Activated B cell treated with CpG ODN at 0.5 μM for 24 hours (primary cell): ENCODE measurements around the gene CTXND1. TPM values are rescaled to one million over a fixed set of nuclear protein-coding genes. Genes with fewer than 3 reads are reported as not detected.

Experiments used
- ATAC-seq: fragments of 200-7000 bp; cut with Tn5 transposase; one replicate; pipeline ENCODE4 v1.10.0; 2021; ENCODE audit warnings: low read depth, mild to moderate bottlenecking, moderate library complexity
- CTCF ChIA-PET: fragments of 350-600 bp; sonication (Branson Sonifier 250); formaldehyde crosslinking; loops from one replicate; lab custom pipeline; 2021; ENCODE audit warnings: antibody characterized with exemption; lab: Charles Lee
- POLR2A ChIA-PET: fragments of 350-600 bp; sonication (Branson Sonifier 250); formaldehyde crosslinking; loops from one replicate; lab custom pipeline; 2021; ENCODE audit warnings: antibody characterized with exemption; lab: Charles Lee
- DNase-seq: peaks from one replicate; pipeline ENCODE4 v3.0.0; 2022
- H3K27ac Mint-ChIP-seq: one replicate; pipeline ENCODE4 v1.8.0; 2020; ENCODE audit warnings: mixed read lengths
- H3K27me3 Mint-ChIP-seq: one replicate; pipeline ENCODE4 v1.8.0; 2021; ENCODE audit warnings: mixed read lengths
- H3K36me3 Mint-ChIP-seq: one replicate; pipeline ENCODE4 v1.8.0; 2021; ENCODE audit warnings: low read depth, mixed read lengths
- H3K4me1 Mint-ChIP-seq: one replicate; pipeline ENCODE4 v1.8.0; 2021; ENCODE audit warnings: mixed read lengths
- H3K4me3 Mint-ChIP-seq: one replicate; pipeline ENCODE4 v1.8.0; 2020; ENCODE audit warnings: mild to moderate bottlenecking, mixed read lengths
- H3K9me3 Mint-ChIP-seq: one replicate; pipeline ENCODE4 v1.8.0; 2020; ENCODE audit warnings: mixed read lengths
- intact Hi-C: fragments of 100-400 bp; cut with micrococcal nuclease; formaldehyde crosslinking; loops from one replicate; pipeline ENCODE4 v1.15.1; 2024
- total RNA-seq: library from RNA; stranded (reverse); gene quantifications from 2 replicates; pipeline ENCODE4 v1.2.3, GENCODE V29; 2022
- TF ChIP-seq, protein P1 (sequence below): fragments of 200-600 bp; IDR thresholded peaks from one replicate; pipeline ENCODE4 v1.8.0; 2022; ENCODE audit warnings: antibody characterized with exemption, mild to moderate bottlenecking

CTXND1 gene
- total RNA-seq, 1 donor from 2014 or later, result not detected

DNA sequence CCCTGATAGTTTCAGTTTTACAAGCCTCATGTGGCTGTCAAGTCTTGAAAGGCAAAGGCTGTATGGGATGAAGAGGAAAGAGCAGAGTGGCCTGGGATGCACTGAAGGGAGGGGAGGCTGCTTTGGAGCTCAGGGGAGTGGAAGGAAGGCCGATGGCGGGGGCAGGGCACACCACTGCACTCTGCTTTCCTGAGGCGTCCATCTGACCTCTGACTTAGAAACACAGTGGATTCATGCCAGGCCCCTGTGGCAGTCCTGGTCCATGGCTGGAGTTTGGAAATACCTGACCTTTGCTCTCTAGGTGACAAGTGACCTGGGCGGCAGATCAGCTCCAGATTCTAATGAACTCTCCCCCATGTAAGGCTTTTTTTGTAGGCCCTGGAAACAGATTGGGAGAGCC is 80.2 kb downstream of the CTXND1 start:
- DNase-seq (no peak), ATAC-seq (no peak)
- TF ChIP-seq, protein P1, sequence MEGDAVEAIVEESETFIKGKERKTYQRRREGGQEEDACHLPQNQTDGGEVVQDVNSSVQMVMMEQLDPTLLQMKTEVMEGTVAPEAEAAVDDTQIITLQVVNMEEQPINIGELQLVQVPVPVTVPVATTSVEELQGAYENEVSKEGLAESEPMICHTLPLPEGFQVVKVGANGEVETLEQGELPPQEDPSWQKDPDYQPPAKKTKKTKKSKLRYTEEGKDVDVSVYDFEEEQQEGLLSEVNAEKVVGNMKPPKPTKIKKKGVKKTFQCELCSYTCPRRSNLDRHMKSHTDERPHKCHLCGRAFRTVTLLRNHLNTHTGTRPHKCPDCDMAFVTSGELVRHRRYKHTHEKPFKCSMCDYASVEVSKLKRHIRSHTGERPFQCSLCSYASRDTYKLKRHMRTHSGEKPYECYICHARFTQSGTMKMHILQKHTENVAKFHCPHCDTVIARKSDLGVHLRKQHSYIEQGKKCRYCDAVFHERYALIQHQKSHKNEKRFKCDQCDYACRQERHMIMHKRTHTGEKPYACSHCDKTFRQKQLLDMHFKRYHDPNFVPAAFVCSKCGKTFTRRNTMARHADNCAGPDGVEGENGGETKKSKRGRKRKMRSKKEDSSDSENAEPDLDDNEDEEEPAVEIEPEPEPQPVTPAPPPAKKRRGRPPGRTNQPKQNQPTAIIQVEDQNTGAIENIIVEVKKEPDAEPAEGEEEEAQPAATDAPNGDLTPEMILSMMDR, result no peak
- ChIA-PET POLR2A (no interaction called here), CTCF (interaction anchor here (1.0 to 4.5 kb wide), 3 partner anchors 317 to 832 kb away, joined by 4 to 76 read pairs (median 6); no protein-coding TSS in a partner anchor)
- H3K27me3 Mint-ChIP-seq, result no peaks in the 10 kb centered on the region
- H3K9me3 Mint-ChIP-seq, result no peaks in the 10 kb centered on the region
- no peak overlapping the region for H3K4me3 Mint-ChIP-seq
- H3K4me1 Mint-ChIP-seq, result no peaks in the 10 kb centered on the region
- intact Hi-C loops, result loop anchor here (2.0 kb wide), 1 partner anchor 319 kb away; no protein-coding TSS in a partner anchor
- H3K27ac Mint-ChIP-seq, result no peak overlapping the region
- no peaks in the 10 kb centered on the region for H3K36me3 Mint-ChIP-seq

DNA sequence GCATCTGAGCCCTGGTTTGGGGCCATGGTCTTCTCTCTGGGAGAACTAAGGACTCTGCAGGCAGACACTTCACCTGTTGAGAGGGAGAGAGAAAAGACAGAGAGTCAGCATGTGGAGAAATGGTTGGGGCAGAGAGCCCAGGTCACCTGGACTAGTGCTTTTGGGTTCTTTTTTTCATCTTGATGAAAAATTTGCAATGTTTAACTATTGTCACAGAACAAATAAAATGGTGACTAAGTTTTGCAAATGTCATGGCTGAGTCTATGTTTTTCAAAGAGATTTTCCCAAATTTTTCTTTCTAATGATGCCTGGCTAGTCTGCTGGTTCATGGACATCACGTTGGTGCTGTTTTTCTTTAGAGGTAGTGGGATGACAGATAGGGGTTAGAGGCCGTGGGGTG is 81.4 kb downstream of the CTXND1 start:
- no peaks in the 10 kb centered on the region for H3K4me1 Mint-ChIP-seq
- CTCF ChIA-PET, result no interaction called here
- H3K27ac Mint-ChIP-seq, result no peak overlapping the region
- H3K4me3 Mint-ChIP-seq, result no peak overlapping the region
- no peaks in the 10 kb centered on the region for H3K9me3 Mint-ChIP-seq
- POLR2A ChIA-PET, result no interaction called here
- TF ChIP-seq, protein P1, result no peak
- DNase-seq (no peak), ATAC-seq (no peak)
- no peaks in the 10 kb centered on the region for H3K27me3 Mint-ChIP-seq
- intact Hi-C loops, result no loop called here
- H3K36me3 Mint-ChIP-seq, result no peaks in the 10 kb centered on the region

DNA sequence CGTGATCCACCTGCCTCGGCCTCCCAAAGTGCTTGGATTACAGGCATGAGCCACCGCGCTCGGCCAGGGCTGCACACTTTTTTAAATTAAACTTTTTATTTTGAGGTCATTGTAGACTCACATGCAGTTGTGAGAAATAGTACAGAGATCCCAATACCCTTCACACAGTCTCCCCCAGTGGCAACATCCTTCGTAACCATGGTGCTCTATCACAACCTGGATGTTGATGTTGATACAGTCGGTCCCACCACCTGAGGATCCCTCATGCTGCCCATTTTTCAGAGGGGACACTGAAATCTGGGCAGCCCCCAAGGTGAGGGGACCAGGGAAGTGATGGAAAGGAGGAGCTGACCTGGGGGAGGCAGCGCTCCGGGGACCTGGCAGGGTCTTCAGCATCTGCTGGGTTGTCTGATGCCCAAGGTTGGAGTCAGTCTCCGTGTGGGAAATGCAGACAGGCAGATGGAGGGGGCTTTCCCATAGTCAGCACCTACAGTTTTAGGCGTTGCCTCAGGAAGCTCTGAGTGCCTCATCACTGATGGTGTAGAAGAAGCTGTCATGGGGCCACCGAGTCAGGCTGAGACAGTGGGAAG is 82.2 kb downstream of the CTXND1 start:
- no peak overlapping the region for H3K27ac Mint-ChIP-seq
- H3K4me3 Mint-ChIP-seq, result no peak overlapping the region
- TF ChIP-seq, protein P1, result no peak
- no peaks in the 10 kb centered on the region for H3K9me3 Mint-ChIP-seq
- H3K27me3 Mint-ChIP-seq, result no peaks in the 10 kb centered on the region
- POLR2A ChIA-PET, result no interaction called here
- no peak for ATAC-seq
- no peak for DNase-seq
- CTCF ChIA-PET, result no interaction called here
- intact Hi-C loops, result no loop called here
- H3K4me1 Mint-ChIP-seq, result no peaks in the 10 kb centered on the region
- no peaks in the 10 kb centered on the region for H3K36me3 Mint-ChIP-seq

DNA sequence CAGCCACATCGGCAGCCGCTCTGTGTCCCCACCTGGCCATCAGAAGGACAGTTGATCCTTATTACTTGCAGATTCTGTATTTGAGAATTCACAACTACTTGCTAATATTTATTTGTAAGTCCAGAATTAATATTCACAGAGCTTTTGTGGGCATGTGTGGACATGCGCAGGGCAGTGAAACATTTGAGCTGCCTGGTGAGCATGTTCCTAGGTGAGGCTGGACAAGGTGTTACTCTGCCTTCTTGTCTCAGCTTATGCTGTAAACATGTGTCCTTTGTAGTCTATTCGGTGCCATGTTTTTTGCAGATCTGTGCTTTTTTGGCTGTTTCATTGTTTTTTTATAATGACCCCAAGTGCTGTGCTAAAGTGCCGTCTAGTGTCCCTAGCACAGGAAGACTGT is 83.6 kb downstream of the CTXND1 start:
- TF ChIP-seq, protein P1, result no peak
- DNase-seq (no peak), ATAC-seq (no peak)
- intact Hi-C loops, result no loop called here
- Mint-ChIP-seq H3K4me3 (no peak overlapping the region), H3K9me3 (peaks cover 2% of the 10 kb centered on the region), H3K27me3 (no peaks in the 10 kb centered on the region), H3K4me1 (no peaks in the 10 kb centered on the region), H3K36me3 (no peaks in the 10 kb centered on the region), H3K27ac (no peak overlapping the region)
- POLR2A ChIA-PET, result no interaction called here
- CTCF ChIA-PET, result no interaction called here

DNA sequence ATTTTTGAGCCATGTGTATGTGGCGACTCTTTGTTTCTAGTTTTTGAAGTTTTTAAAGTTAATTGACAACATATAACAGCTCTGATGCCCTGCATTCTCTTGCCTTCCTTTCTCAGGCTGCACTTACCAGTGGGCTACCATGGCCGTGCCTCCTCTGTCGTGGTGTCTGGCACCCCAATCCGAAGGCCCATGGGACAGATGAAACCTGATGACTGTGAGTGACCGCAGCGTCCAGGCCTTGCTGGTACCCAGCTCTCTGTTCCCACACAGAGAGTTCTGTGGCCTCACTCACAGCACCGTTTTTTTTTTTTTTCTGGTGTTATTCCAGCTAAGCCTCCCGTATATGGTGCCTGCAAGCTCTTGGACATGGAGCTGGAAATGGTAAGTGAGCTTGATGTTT is 84.1 kb downstream of the CTXND1 start:
- DNase-seq (no peak), ATAC-seq (no peak)
- H3K9me3 Mint-ChIP-seq, result peaks cover 2% of the 10 kb centered on the region
- POLR2A ChIA-PET, result no interaction called here
- H3K4me1 Mint-ChIP-seq, result no peaks in the 10 kb centered on the region
- TF ChIP-seq, protein P1, result no peak
- no peaks in the 10 kb centered on the region for H3K36me3 Mint-ChIP-seq
- CTCF ChIA-PET, result no interaction called here
- no peak overlapping the region for H3K27ac Mint-ChIP-seq
- H3K4me3 Mint-ChIP-seq, result no peak overlapping the region
- H3K27me3 Mint-ChIP-seq, result no peaks in the 10 kb centered on the region
- intact Hi-C loops, result no loop called here
